K562 (cell line): ENCODE results near the gene GLCCI1. TPM values are rescaled to one million over a fixed set of nuclear protein-coding genes. Genes with fewer than 3 reads are reported as not detected.

Experiments
- ATAC-seq: fragments of 200-7000 bp; cut with Tn5 transposase; 3 replicates; pipeline ENCODE4 v1.9.1; 2020; ENCODE audit warnings: moderate library complexity
- BruUV-seq: library from RNA; stranded (reverse); fragments of 400-500 nt; replicated peaks from 2 replicates; lab custom pipeline; 2021; lab: Mats Ljungman, UMichigan
- CTCF ChIA-PET: fragments of 300-600 bp; formaldehyde crosslinking; extraction: SDS; loops from one replicate; lab custom pipeline; 2021; ENCODE audit warnings: low intra/inter-chr PET ratio; lab: Yijun Ruan, JAX
- POLR2A ChIA-PET: fragments of 300-600, 350-650 bp; sonication (Branson Sonifier 250); formaldehyde crosslinking; extraction: SDS; loops from one replicate; lab custom pipeline; 2021; ENCODE audit warnings: antibody characterized with exemption, inconsistent platforms; lab: Yijun Ruan, JAX
- DNase-seq, 4 experiments: peaks; one replicate each; pipeline versions ENCODE4 v3.0.0 to v3.0.0-alpha.2; 2011 to 2018; ENCODE audit warnings: low spot score in 3 of 4, mixed read lengths in 3 of 4; ENCODE audit errors: extremely low read depth in 1 of 4
- FAIRE-seq: peaks from 2 replicates; lab custom pipeline; 2011; peaks lifted over from hg19 to GRCh38; lab: Jason Lieb, UNC
- H2AFZ ChIP-seq: 2 replicates; pipeline ENCODE4 v1.6.0; 2011; ENCODE audit warnings: low read depth, low read length, control low read depth, inconsistent platforms
- H3K27ac ChIP-seq: fragments of 200-600 bp; 3 replicates; pipeline ENCODE4 v1.8.0; 2011; ENCODE audit warnings: low read depth, mild to moderate bottlenecking, control low read depth, inconsistent platforms, low read length, moderate library complexity, mixed read lengths; ENCODE audit errors: extremely low read depth
- H3K27me3 ChIP-seq, 2 experiments: fragments of 300-600 bp in 1 of 2; 2 replicates in 1 of 2; 3 replicates in 1 of 2; pipeline versions ENCODE4 v1.6.0 to v1.8.0; 2011; ENCODE audit warnings: inconsistent platforms in 2 of 2, low read length in 2 of 2, mild to moderate bottlenecking in 1 of 2, mixed read lengths in 1 of 2, moderate library complexity in 1 of 2; ENCODE audit not compliant: control insufficient read depth in 2 of 2, insufficient read depth in 2 of 2
- H3K36me3 ChIP-seq: fragments of 300-600 bp; 3 replicates; pipeline ENCODE4 v1.8.0; 2011; ENCODE audit warnings: mild to moderate bottlenecking, low read length, inconsistent platforms; ENCODE audit not compliant: control insufficient read depth, insufficient read depth
- H3K4me1 ChIP-seq, 2 experiments: fragments of 200-600 bp in 1 of 2; replicated peaks in 1 of 2; 2 replicates in 1 of 2; 3 replicates in 1 of 2; pipeline versions ENCODE4 v1.5.1 to v1.8.0; 2011; ENCODE audit warnings: inconsistent platforms in 2 of 2, low read length in 2 of 2, mild to moderate bottlenecking in 1 of 2, mixed read lengths in 1 of 2, moderate library complexity in 1 of 2; ENCODE audit not compliant: control insufficient read depth in 2 of 2, insufficient read depth in 2 of 2
- H3K4me2 ChIP-seq: 2 replicates; pipeline ENCODE4 v1.6.1; 2011; ENCODE audit warnings: low read length, control low read depth, inconsistent platforms, mixed read lengths; ENCODE audit not compliant: insufficient read depth
- H3K4me3 ChIP-seq: fragments of 200-600 bp; sonication (generic), shearing (Covaris generic); 2 replicates; pipeline ENCODE4 v1.5.1; 2016; ENCODE audit warnings: control low read depth, inconsistent platforms
- H3K79me2 ChIP-seq: fragments of 200-600 bp; 3 replicates; pipeline ENCODE4 v1.8.0; 2011; ENCODE audit warnings: low read length, inconsistent platforms; ENCODE audit not compliant: control insufficient read depth, insufficient read depth
- H3K9ac ChIP-seq, 2 experiments: 2 replicates each; pipeline versions ENCODE4 v1.6.0 to v1.6.1; 2011; ENCODE audit warnings: low read depth in 2 of 2, low read length in 2 of 2, control low read depth in 1 of 2, inconsistent platforms in 1 of 2, mild to moderate bottlenecking in 1 of 2, mixed read lengths in 1 of 2; ENCODE audit not compliant: insufficient read depth in 1 of 2
- H3K9me1 ChIP-seq: one replicate; pipeline ENCODE4 v1.6.0; 2011; ENCODE audit warnings: inconsistent platforms, mild to moderate bottlenecking, low read length, moderate library complexity; ENCODE audit not compliant: control insufficient read depth, insufficient read depth
- H3K9me3 ChIP-seq: replicated peaks from 2 replicates; pipeline ENCODE4 v1.5.1; 2011; ENCODE audit warnings: low read depth, low read length, inconsistent platforms; ENCODE audit not compliant: control insufficient read depth, insufficient read depth
- H4K20me1 ChIP-seq: replicated peaks from 2 replicates; pipeline ENCODE4 v1.6.1; 2011; ENCODE audit warnings: low read length, inconsistent platforms, mixed read lengths; ENCODE audit not compliant: control insufficient read depth, insufficient read depth
- MAFF ChIP-seq: IDR thresholded peaks from 2 replicates; pipeline ENCODE4 v1.6.1; 2012; ENCODE audit warnings: low read length, improper control_type of control experiment
- MAFG ChIP-seq: fragments of 450-650 bp; conservative IDR thresholded peaks from 2 replicates; pipeline ENCODE4 v1.6.1; 2016; ENCODE audit warnings: missing genetic modification characterization, missing compliant biosample characterization
- TEAD4 ChIP-seq, 2 experiments: sonication (generic) in 1 of 2; formaldehyde crosslinking in 1 of 2; IDR thresholded peaks; 2 replicates each; pipeline versions ENCODE4 v1.6.1 to v1.8.0; 2012 to 2022; ENCODE audit warnings: borderline replicate concordance in 1 of 2, inconsistent platforms in 1 of 2, low read length in 1 of 2, mild to moderate bottlenecking in 1 of 2, missing genetic modification reagents in 1 of 2
- ZBTB1 ChIP-seq: sonication (generic); formaldehyde crosslinking; IDR thresholded peaks from 2 replicates; pipeline ENCODE4 v1.8.1; 2023; ENCODE audit warnings: missing genetic modification reagents, low read depth, mild to moderate bottlenecking, borderline replicate concordance
- ZNF316 ChIP-seq: fragments of 450-650 bp; IDR thresholded peaks from 2 replicates; pipeline ENCODE4 v1.6.1; 2016
- WGBS: fragments of 100-300 bp; shearing (Covaris generic); methylation state at CpG from one replicate; pipeline ENCODE4 v1.1.6; 2016; ENCODE audit warnings: low coverage, mixed read lengths; ENCODE audit not compliant: insufficient coverage; ENCODE audit errors: missing lambda C conversion rate; 5-methylcytosine and 5-hydroxymethylcytosine counted together
- in situ Hi-C: fragments of 300-500 bp; cut with MboI; formaldehyde crosslinking; loops from 4 replicates; pipeline ENCODE4 v1.15.0; 2018; ENCODE audit warnings: inconsistent platforms, mixed read lengths
- intact Hi-C: fragments of 100-400 bp; cut with micrococcal nuclease; formaldehyde crosslinking; loops from 2 replicates; pipeline ENCODE4 v1.14.2; 2022
- polyA plus RNA-seq, 8 experiments: library from polyadenylated mRNA; depleted of rRNA in 4 of 8; stranded (reverse) in 5 of 8; unstranded in 3 of 8; fragments of >200 nt; fragmentation: Nextera tagmentation in 2 of 8; fragmentation: Illumina TruSeq in 1 of 8; extraction: Ambion mirVana in 2 of 8; extraction: Trizol in 1 of 8; gene quantifications; 2 replicates each; pipeline versions ENCODE4 v1.2.1 to v1.2.3, GENCODE V29; 2011 to 2014; ENCODE audit warnings: inconsistent platforms in 1 of 8, missing spikeins in 1 of 8
- total RNA-seq, 7 experiments: library from RNA; depleted of rRNA in 6 of 7; stranded (reverse); fragments of >200 nt in 6 of 7; fragmentation: Illumina TruSeq in 2 of 7; extraction: Trizol in 2 of 7; gene quantifications; 2 replicates each; pipeline versions ENCODE4 v1.2.1 to v1.2.3, GENCODE V29; 2011 to 2021; ENCODE audit warnings: low replicate concordance in 1 of 7

The GLCCI1 gene
- total and polyA plus RNA-seq, 9 of the 15 experiments (the other 6 are each of a cell fraction or from before 2014, with no cell fraction given) = 2.7 to 11.9 (median 7.2) TPM

DNA sequence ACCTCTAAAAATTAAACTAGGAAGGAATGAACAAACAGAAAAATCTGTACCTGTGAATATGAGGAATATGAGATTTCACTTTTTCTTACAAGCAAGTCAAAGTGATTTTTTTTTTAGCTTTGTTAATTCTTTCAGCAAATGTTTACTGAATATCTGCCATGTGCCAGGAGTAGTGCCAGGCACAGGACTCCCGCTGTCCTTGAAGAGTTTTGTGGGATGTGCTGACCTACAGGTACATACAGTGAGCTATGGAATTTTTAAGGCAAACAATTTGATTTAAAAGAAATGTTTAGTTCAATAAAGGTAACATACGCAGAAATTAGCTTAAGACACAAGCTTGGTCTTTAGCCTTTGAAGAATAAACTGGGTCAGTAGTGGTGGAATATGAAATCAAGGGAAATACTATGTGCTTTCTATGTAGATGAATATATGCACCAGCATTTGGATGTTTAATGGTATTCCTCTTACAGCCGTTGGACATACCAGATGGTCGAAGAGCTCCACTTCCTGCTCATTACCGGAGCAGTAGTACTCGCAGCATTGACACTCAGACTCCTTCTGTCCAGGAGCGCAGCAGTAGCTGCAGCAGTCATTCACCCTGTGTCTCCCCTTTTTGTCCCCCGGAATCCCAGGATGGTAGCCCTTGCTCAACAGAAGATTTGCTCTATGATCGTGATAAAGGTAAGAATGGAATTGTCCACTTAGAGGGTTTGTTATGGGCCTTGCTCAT lies 102.0 kb downstream of the GLCCI1 start:
- ChIA-PET CTCF (interaction anchor here (0.6 kb wide), 1 partner anchor 497 kb away, joined by 3 read pairs; no protein-coding TSS in a partner anchor), POLR2A (interaction anchor here (0.6 to 1.7 kb wide), 3 partner anchors 15 to 528 kb away, joined by 3 to 4 read pairs (median 3); no protein-coding TSS in a partner anchor)
- Histone ChIP-seq H3K36me3 (0 out of 3 replicates have a peak, but pooled peaks cover 3% of the 10 kb centered on the region), H3K4me3 (no peak overlapping the region), H2AFZ (no peak overlapping the region), H3K27me3 (no peaks in the 10 kb centered on the region), H3K9me3 (no peaks in the 10 kb centered on the region), H4K20me1 (no peaks in the 10 kb centered on the region), H3K79me2 (no peaks in the 10 kb centered on the region), H3K4me2 (no peak overlapping the region), H3K27ac (no peak overlapping the region), H3K9ac (no peak overlapping the region), H3K9me1 (no peaks in the 10 kb centered on the region), H3K4me1 (peaks cover 0 to 4% of the 10 kb centered on the region in 2 experiments; a peak in 1 of 5 replicates)
- 77% methylated on average over 9 of the region's 9 CpGs for WGBS
- ATAC-seq (no peak), DNase-seq (no peak), FAIRE-seq (no peak)
- in situ Hi-C loops (no loop called here), intact Hi-C loops (no loop called here)
- no TSS peak for BruUV-seq
- TF ChIP-seq TEAD4 (IDR thresholded peaks at IDR 0.05; ENCODE audit: low read length) = no peak
- no peak for TF ChIP-seq TEAD4 (CRISPR knock-in tag; IDR thresholded peaks at IDR 0.05; ENCODE audit: borderline replicate concordance)

GRCh38 chr7:8078418-8078817 lies 109.8 kb downstream of the GLCCI1 start:
- Histone ChIP-seq H3K9ac (no peak overlapping the region), H3K36me3 (no peaks in the 10 kb centered on the region), H2AFZ (no peak overlapping the region), H3K4me1 (no peaks in the 10 kb centered on the region), H3K9me3 (no peaks in the 10 kb centered on the region), H4K20me1 (no peaks in the 10 kb centered on the region), H3K4me3 (no peak overlapping the region), H3K4me2 (no peak overlapping the region), H3K9me1 (no peaks in the 10 kb centered on the region), H3K79me2 (no peaks in the 10 kb centered on the region), H3K27ac (no peak overlapping the region), H3K27me3 (no peaks in the 10 kb centered on the region)
- TF ChIP-seq MAFF = 0 out of 2 replicates have a peak, but pooled peaks have one; percentile 5
- 0 out of 2 replicates have a peak, but pooled peaks have one; percentile 5 for TF ChIP-seq MAFG
- TF ChIP-seq ZNF316 = peak; percentile 53
- TF ChIP-seq ZBTB1 = no peak
- intact Hi-C loops (no loop called here), in situ Hi-C loops (no loop called here)
- ChIA-PET POLR2A (no interaction called here), CTCF (interaction anchor here (0.6 kb wide), 1 partner anchor 932 kb away, joined by 3 read pairs; no protein-coding TSS in a partner anchor)
- FAIRE-seq (no peak), DNase-seq (no peak), ATAC-seq (no peak)
- BruUV-seq = no TSS peak
